ENCODE results near the gene NPR3.

Gene NPR3

GRCh38 chr5:32814620-32815019, 103.5 kb downstream of the NPR3 start:
- DNase-seq = no peak

- no peak for DNase-seq
These were observed 116.9 kb downstream of the NPR3 start for GRCh38 chr5:32827981-32828380.

DNA sequence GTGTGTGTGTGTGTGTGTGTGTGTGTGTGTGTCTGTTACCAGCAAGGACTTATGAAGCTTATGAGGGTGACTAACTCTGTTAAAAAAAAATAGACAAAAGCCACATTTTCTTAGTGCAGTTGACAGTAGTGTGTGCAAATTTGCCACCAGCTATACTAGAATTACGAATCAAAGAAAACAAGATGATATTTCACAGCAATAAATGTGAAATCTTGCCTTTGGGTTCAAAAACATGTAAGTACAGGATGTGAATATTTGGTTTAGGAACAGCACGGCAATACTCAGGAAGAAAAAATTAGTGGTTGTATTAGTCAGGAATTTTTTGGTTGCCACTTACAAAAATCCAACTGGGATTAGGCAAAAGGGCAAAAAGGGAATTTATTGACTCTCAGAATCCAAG, 117.4 kb downstream of the NPR3 start:
- no peak for DNase-seq

DNA sequence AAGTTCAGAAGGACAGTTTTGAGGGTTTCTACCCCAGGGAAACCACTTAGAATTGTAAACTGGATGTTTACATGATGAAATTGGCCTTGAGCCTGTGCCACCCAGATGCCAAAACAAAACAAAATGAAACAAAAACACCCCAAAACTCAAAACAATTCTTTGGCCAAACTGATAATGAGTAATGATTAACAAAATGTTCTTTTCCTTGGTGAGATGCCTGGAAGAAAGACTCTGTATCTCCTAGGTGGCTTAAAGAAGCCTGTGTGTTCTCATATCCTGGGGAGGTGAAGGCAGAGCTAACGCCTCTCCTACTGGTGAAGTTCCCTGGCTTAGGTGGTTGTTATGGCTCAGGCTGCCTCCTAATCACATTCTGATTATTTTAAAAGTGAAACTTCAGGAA, 120.5 kb downstream of the NPR3 start:
- no peak for DNase-seq

DNA sequence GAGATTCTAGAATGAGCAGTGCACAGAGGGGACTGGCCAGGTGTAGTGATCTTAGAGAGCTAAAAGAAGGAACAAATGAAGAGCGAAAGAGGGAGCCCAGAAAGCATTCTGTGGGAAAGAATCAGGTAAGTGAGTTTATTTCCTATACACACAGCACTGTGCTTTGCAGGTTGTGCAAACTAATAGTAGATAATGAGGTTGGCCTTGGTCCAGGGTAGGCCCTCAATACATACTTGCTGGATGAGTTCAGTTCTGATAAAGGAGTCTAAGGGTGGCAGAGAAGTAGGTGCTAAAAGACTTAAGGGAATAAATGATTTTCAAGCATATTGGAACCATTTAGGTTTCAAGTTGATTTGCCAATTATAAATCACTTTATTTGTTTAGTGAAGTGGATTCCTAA, 122.0 kb downstream of the NPR3 start:
- DNase-seq = no peak

DNA sequence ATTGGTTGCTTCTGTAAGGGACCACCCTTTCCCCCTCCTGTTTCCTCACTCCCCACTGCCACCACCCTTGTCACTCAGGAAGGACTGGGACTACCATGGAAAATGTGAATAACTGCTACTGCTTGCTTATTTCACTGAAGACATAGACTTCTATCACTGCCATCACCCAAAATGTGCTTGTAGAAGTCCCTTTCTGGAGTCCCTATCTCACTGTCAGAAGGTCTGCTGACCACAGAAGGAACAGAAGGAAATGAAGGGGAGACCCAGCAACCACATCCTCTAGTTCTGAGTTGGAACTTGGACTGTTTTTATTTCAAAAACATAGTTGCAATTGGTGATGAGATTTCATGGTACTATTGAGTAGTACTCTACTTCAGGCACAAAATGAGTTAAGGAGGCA, 122.5 kb downstream of the NPR3 start:
- DNase-seq = no peak

- no peak for DNase-seq
These were observed 123.1 kb downstream of the NPR3 start for GRCh38 chr5:32834251-32834650.

- DNase-seq = no peak
These were observed 125.1 kb downstream of the NPR3 start for GRCh38 chr5:32836176-32836575.

GRCh38 chr5:32837211-32837610, 126.1 kb downstream of the NPR3 start:
- no peak for DNase-seq

DNA sequence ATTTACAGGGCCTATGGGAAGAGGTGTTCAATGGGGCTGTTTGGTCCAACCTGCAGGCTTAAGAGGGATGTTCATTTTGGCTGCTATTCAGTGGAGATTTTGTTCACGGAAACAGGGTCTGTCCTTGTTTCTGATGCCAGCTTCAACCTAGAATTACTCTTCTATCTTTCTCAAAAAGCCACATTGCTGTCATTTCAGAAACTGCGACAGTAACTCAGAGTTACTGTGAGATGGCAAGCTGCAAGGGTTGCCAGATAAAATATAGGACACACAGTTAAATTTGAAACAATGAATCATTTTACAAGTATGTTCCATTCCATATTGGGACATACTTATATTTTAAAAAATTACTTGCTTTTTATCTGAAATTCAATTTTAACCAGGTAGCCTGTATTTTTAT, 128.0 kb downstream of the NPR3 start:
- no peak for DNase-seq

DNA sequence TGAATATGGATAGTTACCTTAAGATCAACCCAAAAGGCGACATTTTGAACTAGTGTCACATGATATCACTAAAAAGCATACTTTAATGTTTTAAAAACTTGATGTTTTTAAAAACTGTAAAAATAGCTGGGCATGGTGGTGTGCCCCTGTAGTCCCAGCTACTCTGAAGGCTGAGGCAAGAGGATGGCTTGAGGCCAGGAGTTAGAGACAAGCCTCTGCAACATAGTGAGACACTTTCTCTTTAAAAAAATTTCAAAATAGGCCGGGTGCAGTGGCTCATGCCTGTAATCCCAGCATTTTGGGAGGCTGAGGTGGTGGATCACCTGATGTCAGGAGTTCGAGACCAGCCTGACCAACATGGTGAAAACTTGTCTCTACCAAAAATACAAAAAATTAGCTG, 129.5 kb downstream of the NPR3 start:
- no peak for DNase-seq

Data from NCI-H82 (cell line).